Duodenal mucosa (tissue), 2 donors: ENCODE results near the gene HTRA1.

Source experiments
- H3K27ac ChIP-seq: one replicate; pipeline ENCODE4 v1.7.0; 2013; ENCODE audit warnings: low read depth, low read length
- H3K27me3 ChIP-seq, 2 donors: one replicate each; pipeline ENCODE4 v1.7.0; 2013; ENCODE audit warnings: low read length in 2 of 2, control low read depth in 1 of 2; ENCODE audit not compliant: insufficient read depth in 2 of 2, control insufficient read depth in 1 of 2
- H3K36me3 ChIP-seq, 2 donors: one replicate each; pipeline ENCODE4 v1.7.0; 2013; ENCODE audit warnings: low read length in 2 of 2, control low read depth in 1 of 2; ENCODE audit not compliant: insufficient read depth in 2 of 2, control insufficient read depth in 1 of 2
- H3K4me1 ChIP-seq, 2 donors: one replicate each; pipeline ENCODE4 v1.7.0; 2013; ENCODE audit warnings: low read length in 2 of 2, control low read depth in 1 of 2; ENCODE audit not compliant: insufficient read depth in 2 of 2, control insufficient read depth in 1 of 2
- H3K4me3 ChIP-seq, 2 donors: one replicate each; pipeline ENCODE4 v1.7.0; 2013; ENCODE audit warnings: low read length in 2 of 2, low read depth in 1 of 2
- H3K9ac ChIP-seq, 2 donors: one replicate each; pipeline ENCODE4 v1.7.0; 2013; ENCODE audit warnings: low read length in 2 of 2, low read depth in 1 of 2
- H3K9me3 ChIP-seq, 2 donors: one replicate each; pipeline ENCODE4 v1.7.0; 2013; ENCODE audit warnings: low read length in 2 of 2, control low read depth in 1 of 2; ENCODE audit not compliant: control insufficient read depth in 1 of 2

The HTRA1 gene

GRCh38 chr10:122493761-122494160 is 32.4 kb downstream of the HTRA1 start:
- H3K9ac ChIP-seq = no peak overlapping the region
- no peak overlapping the region for H3K27ac ChIP-seq
- H3K4me3 ChIP-seq = no peak overlapping the region
- H3K4me1 ChIP-seq = peaks cover 9% of the 10 kb centered on the region in 2 donors
- H3K27me3 ChIP-seq = no peaks in the 10 kb centered on the region
- H3K36me3 ChIP-seq = no peaks in the 10 kb centered on the region
- no peaks in the 10 kb centered on the region for H3K9me3 ChIP-seq

- Histone ChIP-seq H3K4me3 (no peak overlapping the region), H3K27me3 (no peaks in the 10 kb centered on the region), H3K27ac (no peak overlapping the region), H3K4me1 (peaks cover 14% of the 10 kb centered on the region in 2 donors), H3K9ac (no peak overlapping the region), H3K36me3 (no peaks in the 10 kb centered on the region), H3K9me3 (no peaks in the 10 kb centered on the region)
These were observed 32.9 kb downstream of the HTRA1 start for GRCh38 chr10:122494173-122494820.

GRCh38 chr10:122494833-122495232 is 33.5 kb downstream of the HTRA1 start:
- H3K27ac ChIP-seq = no peak overlapping the region
- no peaks in the 10 kb centered on the region for H3K36me3 ChIP-seq
- peaks cover 18 to 19% of the 10 kb centered on the region in 2 donors for H3K4me1 ChIP-seq
- H3K27me3 ChIP-seq = no peaks in the 10 kb centered on the region
- H3K9me3 ChIP-seq = no peaks in the 10 kb centered on the region
- no peak overlapping the region for H3K4me3 ChIP-seq
- H3K9ac ChIP-seq = no peak overlapping the region

- Histone ChIP-seq H3K9ac (no peak overlapping the region), H3K27me3 (no peaks in the 10 kb centered on the region), H3K27ac (no peak overlapping the region), H3K4me3 (no peak overlapping the region), H3K36me3 (no peaks in the 10 kb centered on the region), H3K4me1 (peaks cover 18 to 20% of the 10 kb centered on the region in 2 donors), H3K9me3 (no peaks in the 10 kb centered on the region)
These were observed 34.3 kb downstream of the HTRA1 start for GRCh38 chr10:122495406-122496340.

GRCh38 chr10:122497241-122497640 is 35.9 kb downstream of the HTRA1 start:
- peaks cover 18 to 20% of the 10 kb centered on the region in 2 donors for H3K4me1 ChIP-seq
- H3K4me3 ChIP-seq = no peak overlapping the region
- no peaks in the 10 kb centered on the region for H3K27me3 ChIP-seq
- H3K36me3 ChIP-seq = no peaks in the 10 kb centered on the region
- H3K9ac ChIP-seq = no peak overlapping the region
- H3K27ac ChIP-seq = no peak overlapping the region
- H3K9me3 ChIP-seq = no peaks in the 10 kb centered on the region

- Histone ChIP-seq H3K4me3 (no peak overlapping the region), H3K27me3 (no peaks in the 10 kb centered on the region), H3K9ac (no peak overlapping the region), H3K27ac (no peak overlapping the region), H3K36me3 (no peaks in the 10 kb centered on the region), H3K9me3 (no peaks in the 10 kb centered on the region), H3K4me1 (peaks cover 18% of the 10 kb centered on the region in 2 donors)
These were observed 37.2 kb downstream of the HTRA1 start for GRCh38 chr10:122498521-122498920.

- Histone ChIP-seq H3K4me1 (peaks cover 18% of the 10 kb centered on the region in 2 donors), H3K9ac (no peak overlapping the region), H3K27ac (no peak overlapping the region), H3K27me3 (no peaks in the 10 kb centered on the region), H3K4me3 (no peak overlapping the region), H3K9me3 (no peaks in the 10 kb centered on the region), H3K36me3 (no peaks in the 10 kb centered on the region)
These were observed 37.7 kb downstream of the HTRA1 start for GRCh38 chr10:122499012-122499411.

GRCh38 chr10:122499491-122499941 is 38.2 kb downstream of the HTRA1 start:
- Histone ChIP-seq H3K4me3 (no peak overlapping the region), H3K27me3 (no peaks in the 10 kb centered on the region), H3K9ac (no peak overlapping the region), H3K9me3 (no peaks in the 10 kb centered on the region), H3K4me1 (peaks cover 18 to 21% of the 10 kb centered on the region in 2 donors), H3K36me3 (no peaks in the 10 kb centered on the region), H3K27ac (no peak overlapping the region)

- Histone ChIP-seq H3K27me3 (no peaks in the 10 kb centered on the region), H3K4me1 (peaks cover 18 to 24% of the 10 kb centered on the region in 2 donors), H3K4me3 (no peak overlapping the region), H3K36me3 (no peaks in the 10 kb centered on the region), H3K9ac (no peak overlapping the region), H3K9me3 (no peaks in the 10 kb centered on the region), H3K27ac (no peak overlapping the region)
These were observed 38.8 kb downstream of the HTRA1 start for GRCh38 chr10:122500194-122500593.

GRCh38 chr10:122500726-122501125 is 39.4 kb downstream of the HTRA1 start:
- H3K27me3 ChIP-seq = no peaks in the 10 kb centered on the region
- H3K27ac ChIP-seq = no peak overlapping the region
- peaks cover 18 to 24% of the 10 kb centered on the region in 2 donors for H3K4me1 ChIP-seq
- no peaks in the 10 kb centered on the region for H3K36me3 ChIP-seq
- H3K4me3 ChIP-seq = no peak overlapping the region
- no peaks in the 10 kb centered on the region for H3K9me3 ChIP-seq
- H3K9ac ChIP-seq = no peak overlapping the region
